ENCODE data around the gene EFCAB6.

The EFCAB6 gene

DNA sequence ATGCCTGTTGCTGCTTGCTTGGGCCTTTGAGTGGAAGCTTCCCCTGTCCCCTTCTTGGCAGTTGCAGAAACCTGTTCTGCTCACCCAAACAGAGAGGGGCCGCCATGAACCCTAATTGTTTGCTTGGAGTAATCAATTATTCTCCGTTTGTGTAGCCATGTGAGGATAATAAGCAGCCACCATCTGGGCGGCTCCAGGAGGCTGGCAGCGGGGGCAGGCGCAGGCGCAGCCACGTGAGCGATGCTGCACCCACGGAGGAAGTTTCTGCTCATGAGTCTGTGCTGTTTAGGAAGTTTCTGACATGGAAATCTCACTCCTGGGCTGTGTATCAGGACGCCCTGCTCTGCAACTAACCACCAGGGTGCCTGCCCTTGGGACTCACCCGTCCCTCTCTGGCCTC, 310.2 kb downstream of the EFCAB6 start:
- H3F3A ChIP-seq (ENCODE audit: insufficient read depth, low read length), result no peaks in the 10 kb centered on the region
- no peak overlapping the region for H3K27ac ChIP-seq (ENCODE audit: low read depth, low read length, poor library complexity, severe bottlenecking)
- H3K4me3 ChIP-seq (ENCODE audit: low read depth, low read length, poor library complexity, severe bottlenecking), result no peak overlapping the region
- no peak overlapping the region for H3K4me2 ChIP-seq (ENCODE audit: low read length)
- H4K20me1 ChIP-seq (ENCODE audit: insufficient read depth, low read length), result no peaks in the 10 kb centered on the region
- no peaks in the 10 kb centered on the region for H3K79me2 ChIP-seq (ENCODE audit: insufficient read depth, low read length)
- TF ChIP-seq EZH2 (IDR thresholded peaks at IDR 0.05; ENCODE audit: borderline replicate concordance, low read length), result no peak
- no peak for TF ChIP-seq CTCF (IDR thresholded peaks at IDR 0.05; ENCODE audit: low read length)
- no peaks in the 10 kb centered on the region for H3K4me1 ChIP-seq (ENCODE audit: insufficient read depth, low read length, severe bottlenecking)
- H3K9me3 ChIP-seq (ENCODE audit: low read length), result no peaks in the 10 kb centered on the region
- H2AFZ ChIP-seq (ENCODE audit: low read length), result no peak overlapping the region
- H3K9ac ChIP-seq (ENCODE audit: low read length), result no peak overlapping the region
- no peaks in the 10 kb centered on the region for H3K36me3 ChIP-seq (ENCODE audit: insufficient read depth, low read length)
- no peaks in the 10 kb centered on the region for H3K9me2 ChIP-seq (ENCODE audit: low read depth, low read length)
- H3K27me3 ChIP-seq (ENCODE audit: insufficient read depth, low read length), result no peaks in the 10 kb centered on the region

- H3K4me3 ChIP-seq (ENCODE audit: low read depth, low read length, poor library complexity, severe bottlenecking), result no peak overlapping the region
- H3K9me2 ChIP-seq (ENCODE audit: low read depth, low read length), result no peaks in the 10 kb centered on the region
- H3K9me3 ChIP-seq (ENCODE audit: low read length), result no peaks in the 10 kb centered on the region
- no peaks in the 10 kb centered on the region for H3K4me1 ChIP-seq (ENCODE audit: insufficient read depth, low read length, severe bottlenecking)
- no peaks in the 10 kb centered on the region for H4K20me1 ChIP-seq (ENCODE audit: insufficient read depth, low read length)
- no peaks in the 10 kb centered on the region for H3K79me2 ChIP-seq (ENCODE audit: insufficient read depth, low read length)
- H3K27ac ChIP-seq (ENCODE audit: low read depth, low read length, poor library complexity, severe bottlenecking), result no peak overlapping the region
- H3K36me3 ChIP-seq (ENCODE audit: insufficient read depth, low read length), result no peaks in the 10 kb centered on the region
- H3K4me2 ChIP-seq (ENCODE audit: low read length), result no peak overlapping the region
- TF ChIP-seq CTCF (IDR thresholded peaks at IDR 0.05; ENCODE audit: low read length), result no peak
- TF ChIP-seq EZH2 (IDR thresholded peaks at IDR 0.05; ENCODE audit: borderline replicate concordance, low read length), result no peak
- no peaks in the 10 kb centered on the region for H3K27me3 ChIP-seq (ENCODE audit: insufficient read depth, low read length)
- H3K9ac ChIP-seq (ENCODE audit: low read length), result no peak overlapping the region
- H2AFZ ChIP-seq (ENCODE audit: low read length), result no peak overlapping the region
- H3F3A ChIP-seq (ENCODE audit: insufficient read depth, low read length), result no peaks in the 10 kb centered on the region
These were observed 311.0 kb downstream of the EFCAB6 start for GRCh38 chr22:43500792-43501785.

DNA sequence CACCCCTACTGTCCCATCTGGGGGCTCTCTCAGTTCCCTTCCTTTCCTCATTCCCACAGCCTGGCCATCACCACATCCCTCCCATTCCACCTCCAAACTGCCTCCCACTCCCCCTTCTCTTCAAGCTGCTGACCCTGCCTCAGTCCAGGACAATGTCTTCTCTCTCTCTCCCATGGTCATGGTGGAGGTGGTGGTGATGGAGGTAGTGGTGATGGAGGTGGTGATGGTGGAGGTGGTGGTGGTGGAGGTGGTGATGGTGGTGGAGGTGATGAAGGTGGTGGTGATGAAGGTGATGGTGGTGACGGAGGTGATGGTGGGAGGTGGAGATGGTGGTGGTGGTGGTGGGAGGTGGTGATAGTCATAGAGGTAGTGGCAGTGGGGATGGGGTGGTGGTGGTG, 313.2 kb downstream of the EFCAB6 start:
- Histone ChIP-seq H3K4me2 (ENCODE audit: low read length) (no peak overlapping the region), H3K36me3 (ENCODE audit: insufficient read depth, low read length) (no peaks in the 10 kb centered on the region), H3K27ac (ENCODE audit: low read depth, low read length, poor library complexity, severe bottlenecking) (no peak overlapping the region), H3K4me1 (ENCODE audit: insufficient read depth, low read length, severe bottlenecking) (no peaks in the 10 kb centered on the region), H3K4me3 (ENCODE audit: low read depth, low read length, poor library complexity, severe bottlenecking) (no peak overlapping the region), H3F3A (ENCODE audit: insufficient read depth, low read length) (no peaks in the 10 kb centered on the region), H3K27me3 (ENCODE audit: insufficient read depth, low read length) (no peaks in the 10 kb centered on the region), H3K9ac (ENCODE audit: low read length) (no peak overlapping the region), H3K9me2 (ENCODE audit: low read depth, low read length) (no peaks in the 10 kb centered on the region), H4K20me1 (ENCODE audit: insufficient read depth, low read length) (no peaks in the 10 kb centered on the region), H2AFZ (ENCODE audit: low read length) (no peak overlapping the region), H3K79me2 (ENCODE audit: insufficient read depth, low read length) (no peaks in the 10 kb centered on the region), H3K9me3 (ENCODE audit: low read length) (no peaks in the 10 kb centered on the region)
- no peak for TF ChIP-seq EZH2 (IDR thresholded peaks at IDR 0.05; ENCODE audit: borderline replicate concordance, low read length)
- TF ChIP-seq CTCF (IDR thresholded peaks at IDR 0.05; ENCODE audit: low read length), result no peak
